Tongue (tissue), 2 donors: Measurements from ENCODE around the gene MMP14. TPM values are rescaled to one million over a fixed set of nuclear protein-coding genes. Genes with fewer than 3 reads are reported as not detected.

Source experiments
- DNase-seq: peaks from one replicate; pipeline ENCODE4 v3.0.0-alpha.2; 2015
- total RNA-seq: library from RNA; depleted of rRNA; stranded (reverse); fragments of >200 nt; gene quantifications from one replicate; pipeline ENCODE4 v1.2.3, GENCODE V29; 2014

MMP14 gene
- total RNA-seq, 1 donor from 2014 or later = 131 TPM

- DNase-seq = no peak
Measured at GRCh38 chr14:22861651-22862050, 25.3 kb downstream of the MMP14 start.

GRCh38 chr14:22864979-22865378 lies 28.6 kb downstream of the MMP14 start:
- DNase-seq = no peak

- no peak for DNase-seq
Measured at GRCh38 chr14:22865424-22866405, 29.3 kb downstream of the MMP14 start.

- DNase-seq = no peak
Measured at GRCh38 chr14:22866874-22867273, 30.5 kb downstream of the MMP14 start.

- DNase-seq = no peak
Measured at GRCh38 chr14:22870811-22871223, 34.4 kb downstream of the MMP14 start.

- DNase-seq = peak; percentile 95
Measured at GRCh38 chr14:22871224-22872032, 35.0 kb downstream of the MMP14 start, which contains the start of gene LRP10. LRP10 (plus strand) TSS chr14:22871740; CDS start chr14:22872304, 564 bp downstream.

- peak; percentile 95 for DNase-seq
Measured at GRCh38 chr14:22872033-22872832, 35.8 kb downstream of the MMP14 start.

GRCh38 chr14:22872833-22873520 lies 36.6 kb downstream of the MMP14 start:
- DNase-seq = no peak

GRCh38 chr14:22875003-22875747 lies 38.8 kb downstream of the MMP14 start:
- DNase-seq = no peak

GRCh38 chr14:22875748-22876319 lies 39.4 kb downstream of the MMP14 start:
- no peak for DNase-seq

- no peak for DNase-seq
Measured at GRCh38 chr14:22877000-22877501, 40.7 kb downstream of the MMP14 start.

- DNase-seq = no peak
Measured at GRCh38 chr14:22878271-22879246, 42.2 kb downstream of the MMP14 start.

GRCh38 chr14:22882064-22882463 lies 45.7 kb downstream of the MMP14 start:
- DNase-seq = no peak

- DNase-seq = peak; percentile 77
Measured at GRCh38 chr14:22882529-22883172, 46.3 kb downstream of the MMP14 start.

- peak; percentile 36 for DNase-seq
Measured at GRCh38 chr14:22883173-22883976, 47.0 kb downstream of the MMP14 start, which contains the start of gene REM2. REM2 (plus strand) TSS chr14:22883222; CDS start chr14:22883288, 66 bp downstream.

- no peak for DNase-seq
Measured at GRCh38 chr14:22884076-22884737, 47.8 kb downstream of the MMP14 start.
